Osteoblast (primary cell): ENCODE measurements around the gene AUTS2. TPM values are rescaled to one million over a fixed set of nuclear protein-coding genes. Genes with fewer than 3 reads are reported as not detected.

Experiments used
- DNase-seq: peaks from one replicate; pipeline ENCODE4 v3.0.0; 2011; ENCODE audit warnings: low spot score, mixed read lengths; ENCODE audit not compliant: insufficient read length; ENCODE audit errors: missing footprints
- H2AFZ ChIP-seq: 2 replicates; pipeline ENCODE4 v1.6.0; 2011; ENCODE audit warnings: mild to moderate bottlenecking, low read length
- H3K27ac ChIP-seq: 2 replicates; pipeline ENCODE4 v1.5.1; 2011; ENCODE audit warnings: mild to moderate bottlenecking, low read depth, low read length, moderate library complexity
- H3K27me3 ChIP-seq: 2 replicates; pipeline ENCODE4 v1.6.0; 2012; ENCODE audit warnings: mild to moderate bottlenecking, control low read depth, inconsistent platforms, low read length, moderate library complexity; ENCODE audit not compliant: insufficient read depth
- H3K36me3 ChIP-seq: 2 replicates; pipeline ENCODE4 v1.5.1; 2011; ENCODE audit warnings: mild to moderate bottlenecking, low read length, control low read depth, moderate library complexity; ENCODE audit not compliant: insufficient read depth
- H3K4me1 ChIP-seq: 2 replicates; pipeline ENCODE4 v1.5.1; 2011; ENCODE audit warnings: mild to moderate bottlenecking, low read length, control low read depth, moderate library complexity; ENCODE audit not compliant: insufficient read depth
- H3K4me2 ChIP-seq: 2 replicates; pipeline ENCODE4 v1.6.0; 2011; ENCODE audit warnings: mild to moderate bottlenecking, low read length; ENCODE audit not compliant: insufficient read depth
- H3K4me3 ChIP-seq: fragments of 200-600 bp; sonication (generic); 3 replicates; pipeline ENCODE4 v1.5.1; 2012; ENCODE audit warnings: mild to moderate bottlenecking, low read length, inconsistent platforms; ENCODE audit not compliant: insufficient read depth
- H3K79me2 ChIP-seq: 2 replicates; pipeline ENCODE4 v1.6.0; 2012; ENCODE audit warnings: mild to moderate bottlenecking, low read length, control low read depth, inconsistent platforms; ENCODE audit not compliant: insufficient read depth
- H3K9me3 ChIP-seq: 2 replicates; pipeline ENCODE4 v1.5.1; 2011; ENCODE audit warnings: low read depth, low read length, control low read depth
- H4K20me1 ChIP-seq: 2 replicates; pipeline ENCODE4 v1.6.0; 2012; ENCODE audit warnings: mild to moderate bottlenecking, low read length, control low read depth; ENCODE audit not compliant: insufficient read depth
- CTCF ChIP-seq: IDR thresholded peaks from 2 replicates; pipeline ENCODE4 v1.5.1; 2011; ENCODE audit warnings: mild to moderate bottlenecking, low read depth, low read length, moderate library complexity; ENCODE audit errors: extremely low read depth
- total RNA-seq: library from RNA; depleted of rRNA; stranded (reverse); fragments of >200 nt; gene quantifications from 2 replicates; pipeline ENCODE4 v1.2.3, GENCODE V29; 2012

AUTS2 gene
- total RNA-seq, 1 donor: 15.2 TPM

DNA sequence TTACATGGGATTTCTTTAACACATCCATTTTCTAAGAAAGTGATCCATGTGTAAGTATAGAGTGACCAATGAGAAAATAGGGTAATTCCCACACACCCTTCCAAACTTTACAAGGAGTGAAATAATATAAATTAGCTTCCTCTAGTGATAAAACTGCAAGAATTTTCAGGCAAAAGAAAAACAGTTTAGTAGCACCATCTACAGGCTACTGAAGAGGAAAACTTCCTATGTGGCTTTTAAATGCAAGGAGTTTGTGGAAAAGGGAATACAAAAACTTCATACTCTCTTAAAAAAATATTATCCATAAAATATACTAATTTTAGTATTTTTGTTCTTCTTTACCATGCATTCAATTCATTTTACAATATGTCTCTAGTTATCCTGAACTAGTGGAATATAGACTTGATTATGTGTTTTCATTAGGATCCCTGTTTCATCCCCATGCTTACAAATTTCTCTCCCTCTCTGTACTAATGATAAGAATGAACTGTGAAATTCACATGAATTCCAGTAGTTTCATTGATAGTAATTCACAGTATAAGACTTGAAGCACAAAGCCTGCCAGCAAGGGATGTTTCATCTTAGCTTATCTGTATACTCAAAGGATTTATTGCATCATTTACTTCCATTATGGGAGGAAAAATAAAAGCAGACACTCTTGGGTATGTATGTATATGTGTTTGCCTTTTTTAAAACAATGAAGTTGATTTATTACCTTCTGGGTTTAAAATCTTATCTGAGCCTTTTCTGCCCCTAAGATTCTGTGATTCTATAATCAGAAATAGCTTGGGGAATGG, 442.9 kb downstream of the AUTS2 start:
- H3K79me2 ChIP-seq: no peaks in the 10 kb centered on the region
- no peaks in the 10 kb centered on the region for H4K20me1 ChIP-seq
- peak; percentile 55 for TF ChIP-seq CTCF
- no peaks in the 10 kb centered on the region for H3K9me3 ChIP-seq
- H3K4me1 ChIP-seq: no peaks in the 10 kb centered on the region
- no peaks in the 10 kb centered on the region for H3K27me3 ChIP-seq
- DNase-seq: no peak
- H3K4me3 ChIP-seq: no peak overlapping the region
- no peak overlapping the region for H3K27ac ChIP-seq
- H3K36me3 ChIP-seq: no peaks in the 10 kb centered on the region
- no peak overlapping the region for H2AFZ ChIP-seq
- H3K4me2 ChIP-seq: no peak overlapping the region

- Histone ChIP-seq H3K4me2 (no peak overlapping the region), H3K9me3 (no peaks in the 10 kb centered on the region), H2AFZ (no peak overlapping the region), H3K27me3 (no peaks in the 10 kb centered on the region), H3K4me3 (no peak overlapping the region), H3K79me2 (no peaks in the 10 kb centered on the region), H3K27ac (no peak overlapping the region), H3K4me1 (no peaks in the 10 kb centered on the region), H3K36me3 (no peaks in the 10 kb centered on the region), H4K20me1 (no peaks in the 10 kb centered on the region)
- peak; percentile 37 for TF ChIP-seq CTCF
- DNase-seq: no peak
Measured at GRCh38 chr7:70042533-70042932, 444.3 kb downstream of the AUTS2 start.

GRCh38 chr7:70043015-70043538, 444.8 kb downstream of the AUTS2 start:
- no peaks in the 10 kb centered on the region for H3K4me1 ChIP-seq
- no peak for TF ChIP-seq CTCF
- no peaks in the 10 kb centered on the region for H3K9me3 ChIP-seq
- no peak overlapping the region for H2AFZ ChIP-seq
- no peaks in the 10 kb centered on the region for H3K79me2 ChIP-seq
- H4K20me1 ChIP-seq: no peaks in the 10 kb centered on the region
- H3K4me2 ChIP-seq: no peak overlapping the region
- no peak overlapping the region for H3K4me3 ChIP-seq
- DNase-seq: no peak
- H3K27me3 ChIP-seq: no peaks in the 10 kb centered on the region
- no peak overlapping the region for H3K27ac ChIP-seq
- no peaks in the 10 kb centered on the region for H3K36me3 ChIP-seq

DNA sequence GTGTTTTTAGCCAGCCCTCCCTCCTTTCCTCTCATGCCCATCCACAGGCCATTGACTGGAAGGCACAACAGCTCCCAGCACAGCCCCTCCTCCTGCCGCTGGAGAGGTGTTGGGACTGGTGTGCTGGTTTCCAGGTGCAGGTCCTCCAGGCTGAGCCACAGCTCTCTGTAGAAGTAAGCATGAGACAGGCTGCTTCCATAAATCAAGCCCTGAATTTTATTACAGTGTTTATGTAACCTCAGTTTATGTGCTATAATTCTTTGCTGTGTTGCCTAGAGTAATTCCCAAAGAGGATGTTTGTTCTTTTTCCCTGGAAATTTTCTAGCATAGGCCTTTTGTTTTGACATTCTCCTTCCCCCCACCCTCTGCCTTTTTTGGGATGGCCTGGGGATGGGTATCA, 445.8 kb downstream of the AUTS2 start:
- Histone ChIP-seq H3K27me3 (no peaks in the 10 kb centered on the region), H3K4me1 (no peaks in the 10 kb centered on the region), H3K9me3 (no peaks in the 10 kb centered on the region), H3K4me3 (no peak overlapping the region), H3K36me3 (no peaks in the 10 kb centered on the region), H3K4me2 (no peak overlapping the region), H2AFZ (no peak overlapping the region), H3K27ac (no peak overlapping the region), H4K20me1 (no peaks in the 10 kb centered on the region), H3K79me2 (no peaks in the 10 kb centered on the region)
- TF ChIP-seq CTCF: no peak
- no peak for DNase-seq
